ENCODE measurements around the gene SLAIN2.
A peak's percentile ranks its signal among the peaks of the same experiment; 100 is the strongest.

Gene SLAIN2

DNA sequence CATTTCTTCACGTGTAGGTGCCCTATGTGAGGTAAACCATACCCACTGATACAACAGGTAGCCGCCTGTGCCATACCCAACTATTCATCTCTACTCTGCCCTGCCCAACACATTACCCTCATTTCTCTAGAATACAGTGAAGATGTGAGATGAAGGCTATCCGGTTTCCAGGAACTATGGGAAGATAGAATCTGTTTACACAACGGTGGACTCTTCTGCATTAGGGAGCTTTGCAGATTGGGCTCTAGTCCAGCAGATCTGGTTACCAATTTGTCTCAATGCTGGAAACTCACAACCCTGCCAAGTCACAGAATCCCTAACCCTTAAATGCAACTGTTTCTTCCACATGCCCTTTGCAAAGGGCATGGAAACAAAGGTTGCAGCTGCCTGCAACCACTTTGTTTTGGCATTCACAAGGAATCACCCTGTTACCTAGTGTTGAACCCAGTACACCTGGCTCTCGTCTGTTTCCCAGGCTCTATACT lies 6.4 kb upstream of the SLAIN2 start:
- no peak for DNase-seq (ENCODE audit: low read depth)

DNA sequence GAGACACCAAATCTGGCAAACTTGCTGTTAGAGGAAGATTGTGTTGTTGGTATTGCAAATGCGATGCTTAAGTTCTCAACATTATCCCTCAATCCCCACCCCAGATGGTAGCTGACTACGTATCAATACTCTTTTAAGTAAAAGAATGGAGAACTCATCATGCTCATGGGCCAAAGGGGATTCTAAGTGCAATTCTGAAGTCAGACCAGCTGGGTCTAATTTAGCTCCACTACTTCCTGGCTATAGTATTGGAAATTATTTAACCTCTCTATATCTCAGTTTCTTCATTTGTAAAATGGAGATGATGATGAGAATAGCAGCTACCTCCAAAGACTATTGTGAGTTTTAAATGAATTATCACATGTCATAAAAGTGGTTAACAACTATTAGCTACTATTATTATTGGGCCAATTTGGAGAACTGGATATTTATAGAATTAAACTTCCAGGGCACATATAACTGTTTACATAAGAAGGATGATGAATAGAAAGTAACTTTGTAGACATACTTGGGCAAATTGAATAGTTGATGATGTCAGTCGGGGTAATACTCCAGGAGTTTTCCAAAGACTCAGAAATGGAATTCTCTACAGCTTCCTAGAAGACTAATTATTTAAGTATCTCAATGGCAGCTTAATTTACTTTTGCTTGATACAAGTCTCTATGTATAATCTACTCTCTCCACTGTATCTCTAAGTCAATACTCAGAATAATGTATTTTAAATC lies 5.0 kb upstream of the SLAIN2 start:
- no peak for DNase-seq (ENCODE audit: low read depth)

DNA sequence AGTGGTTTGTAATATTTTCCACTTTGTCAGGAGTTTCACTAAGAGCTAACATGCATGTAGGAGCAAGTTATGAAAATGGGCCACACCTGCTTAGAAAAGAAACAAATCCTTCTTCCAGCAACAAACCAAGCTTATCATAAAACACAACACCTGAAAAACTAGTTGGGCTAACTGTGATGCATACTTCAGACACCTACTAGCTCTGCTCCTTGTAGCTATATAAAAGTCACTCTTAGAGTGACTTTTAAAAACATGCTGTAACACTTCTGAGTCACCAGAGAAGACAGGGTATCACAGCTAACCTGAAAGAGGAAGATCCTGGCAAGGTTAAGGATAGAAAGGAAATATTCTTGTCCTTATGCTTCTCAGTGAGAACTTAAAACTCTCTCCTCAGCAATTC lies 3.6 kb upstream of the SLAIN2 start:
- no peak for DNase-seq (ENCODE audit: low read depth)

DNA sequence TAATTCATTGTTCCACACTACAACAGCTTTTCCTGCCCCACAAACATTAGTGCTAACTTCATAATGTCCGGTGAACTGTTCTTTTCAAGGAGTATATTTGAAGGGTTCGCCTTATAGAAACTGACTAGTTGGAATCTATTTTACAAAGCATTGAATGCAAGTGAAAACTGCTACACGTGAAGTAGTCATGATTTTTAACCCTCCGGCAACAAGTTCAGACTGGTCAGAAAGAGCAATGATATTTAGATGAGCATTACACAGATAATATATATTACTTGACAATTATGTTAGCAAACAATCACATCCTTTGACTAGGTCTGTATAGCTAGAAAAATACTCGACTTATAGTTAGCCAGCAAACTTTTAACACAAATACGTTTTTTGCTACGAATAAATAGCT lies 1.7 kb upstream of the SLAIN2 start:
- no peak for DNase-seq (ENCODE audit: low read depth)

DNA sequence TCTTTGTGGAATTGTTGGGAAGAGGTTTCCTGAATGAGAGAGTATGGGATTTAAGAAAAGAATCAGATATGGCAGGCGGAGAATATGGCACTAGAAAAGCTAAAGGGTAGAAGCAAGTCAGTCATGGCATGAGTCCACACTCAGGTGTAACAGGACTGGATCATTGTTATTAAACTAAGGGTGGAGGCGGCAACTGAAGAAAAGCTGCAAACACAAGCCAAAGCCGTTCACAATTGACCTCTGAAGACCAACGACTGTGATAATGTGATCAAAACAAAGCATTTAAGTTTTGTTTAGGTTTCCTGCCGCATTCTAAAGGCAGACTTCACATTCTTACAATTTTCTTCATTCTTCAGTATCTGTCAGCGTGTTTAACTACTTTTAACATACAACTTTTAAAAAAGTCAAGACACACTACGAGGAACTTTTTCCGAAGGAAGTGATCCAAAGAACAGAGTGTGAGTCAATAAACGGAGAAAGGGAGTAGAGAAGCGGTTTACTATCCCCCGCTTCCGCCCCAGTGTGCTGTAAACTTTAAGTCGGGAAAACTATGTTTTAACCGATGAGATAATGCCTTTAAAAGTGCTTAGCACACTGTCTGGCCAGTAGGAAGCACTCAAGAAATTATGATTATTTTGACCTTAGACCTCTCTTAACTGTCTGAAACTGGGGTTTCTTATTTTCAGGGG lies 909 bp upstream of the SLAIN2 start:
- no peak for DNase-seq (ENCODE audit: low read depth)

DNA sequence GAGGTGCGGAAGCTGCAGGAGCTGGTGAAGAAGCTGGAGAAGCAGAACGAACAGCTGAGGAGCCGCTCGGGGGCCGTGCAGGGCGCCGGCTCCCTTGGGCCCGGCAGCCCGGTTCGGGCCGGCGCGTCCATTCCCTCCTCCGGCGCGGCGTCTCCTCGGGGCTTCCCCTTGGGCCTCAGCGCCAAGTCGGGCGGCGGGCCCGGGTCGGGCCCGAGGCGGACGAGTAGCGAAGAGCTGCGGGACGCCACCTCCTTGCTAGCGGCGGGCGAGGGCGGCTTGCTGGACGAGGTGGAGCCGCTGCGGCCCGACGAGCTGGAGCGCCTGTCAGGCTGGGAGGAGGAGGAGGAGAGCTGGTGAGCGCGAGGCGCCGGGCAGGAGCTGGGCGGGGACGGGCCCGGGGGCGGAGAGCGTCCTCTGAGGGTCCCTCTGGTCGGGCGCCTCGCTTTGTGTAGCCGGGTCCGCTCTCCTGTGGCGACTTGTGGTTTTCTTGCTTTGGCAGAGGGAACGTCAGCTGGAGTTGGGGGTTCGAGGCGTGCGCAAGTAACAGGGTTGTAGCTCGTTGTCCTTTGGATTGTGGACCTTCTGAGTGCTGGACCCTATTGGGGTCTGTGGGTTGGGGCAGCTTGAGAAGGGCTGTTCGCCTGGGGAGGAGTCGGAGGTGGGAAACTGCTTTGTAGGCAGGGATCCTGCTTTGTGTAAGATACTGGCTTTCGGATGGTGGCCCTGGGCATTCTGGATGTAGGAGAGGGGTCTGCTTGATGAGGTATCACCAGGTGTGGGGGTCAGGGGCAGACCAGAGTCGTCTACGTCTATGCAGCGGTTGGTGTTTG lies 662 bp downstream of the SLAIN2 start:
- DNase-seq (ENCODE audit: low read depth) = peak; percentile 25

DNA sequence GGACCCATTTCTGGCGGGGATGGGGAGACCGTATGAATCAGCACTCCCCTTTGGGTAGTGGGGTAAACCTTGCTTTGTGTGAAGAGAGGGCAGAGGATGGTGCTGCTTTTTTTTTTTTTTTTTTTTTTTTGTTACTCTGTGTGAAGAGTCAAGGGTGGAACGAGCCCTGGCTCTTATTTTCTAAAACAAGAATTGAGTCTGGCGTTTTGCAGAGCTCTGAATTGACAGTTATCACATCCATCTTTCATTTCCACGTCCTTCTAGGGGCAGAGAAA lies 1.2 kb downstream of the SLAIN2 start:
- DNase-seq (ENCODE audit: low read depth) = no peak

DNA sequence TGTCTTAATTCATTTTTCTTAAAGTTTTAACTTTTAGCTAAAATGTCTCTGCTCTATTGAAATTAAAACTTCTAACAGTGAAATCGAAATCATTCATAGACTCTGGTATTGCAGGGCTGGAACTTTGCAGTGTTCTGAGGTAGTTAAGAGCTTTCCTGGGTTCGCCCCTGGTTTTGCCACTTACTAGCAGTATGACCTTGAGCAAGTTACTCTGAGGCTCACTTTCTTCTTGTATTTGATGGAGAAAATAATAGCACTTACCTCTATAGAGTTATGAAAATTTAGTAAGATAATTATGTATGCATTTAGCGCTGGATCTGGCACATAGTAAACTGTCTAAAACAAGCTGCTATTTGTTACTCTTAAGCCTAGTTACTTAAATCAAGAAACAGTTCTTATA lies 1.7 kb downstream of the SLAIN2 start:
- no peak for DNase-seq (ENCODE audit: low read depth)

DNA sequence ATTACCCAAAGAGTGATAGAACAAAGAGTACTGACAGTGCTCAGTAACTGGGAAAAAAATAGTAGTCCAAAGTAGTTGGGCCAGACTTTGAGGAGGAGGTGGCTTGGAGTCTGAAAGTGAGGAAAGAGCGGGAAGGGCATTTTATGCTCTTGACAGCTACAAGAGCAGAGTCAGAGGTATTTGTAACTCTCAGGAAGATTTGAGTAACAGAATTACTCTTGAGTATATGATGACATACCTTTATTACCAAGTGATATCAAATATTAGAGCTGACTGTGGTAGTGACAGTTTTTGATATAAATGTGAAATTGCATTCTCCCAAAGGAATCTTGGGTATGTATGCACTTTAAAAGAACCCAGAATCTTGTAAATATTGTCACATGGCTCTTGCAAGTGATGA lies 2.2 kb downstream of the SLAIN2 start:
- no peak for DNase-seq (ENCODE audit: low read depth)

DNA sequence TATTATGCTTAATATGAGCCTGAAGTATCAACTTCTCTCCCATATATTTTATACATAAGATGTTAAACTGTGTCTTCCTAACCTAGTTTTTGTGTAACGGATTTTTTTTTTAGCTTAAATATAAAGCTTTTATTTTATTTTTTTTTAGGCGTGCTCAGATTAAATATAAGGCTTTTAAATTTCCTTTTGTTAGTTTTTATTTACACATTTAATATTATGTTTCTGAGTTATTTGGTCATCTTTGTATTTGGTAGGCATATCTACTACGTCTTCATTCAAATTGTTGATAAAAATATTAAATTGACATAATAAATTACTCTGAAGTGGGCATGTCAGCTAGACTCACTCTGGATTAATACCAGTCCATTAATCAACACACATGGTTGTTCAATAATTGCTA lies 4.2 kb downstream of the SLAIN2 start:
- no peak for DNase-seq (ENCODE audit: low read depth)

DNA sequence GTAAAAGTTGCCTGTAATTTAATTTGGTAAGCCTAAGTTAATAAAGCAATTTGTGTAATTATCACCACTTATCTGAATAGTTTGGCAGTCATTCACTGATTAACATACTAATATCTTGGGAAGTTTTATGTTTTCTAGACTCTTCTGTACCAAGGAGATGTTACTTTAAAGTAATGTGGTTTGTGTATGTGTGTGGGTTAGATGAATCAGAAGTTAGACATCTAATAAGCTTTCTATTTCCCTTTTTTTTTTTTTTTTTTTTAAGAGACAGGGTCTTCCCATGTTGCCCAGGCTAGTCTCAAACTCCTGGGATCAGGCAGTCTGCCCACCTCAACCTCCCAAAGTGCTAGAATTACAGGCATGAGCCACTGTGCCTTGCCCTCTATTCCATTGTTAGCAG lies 5.3 kb downstream of the SLAIN2 start:
- no peak for DNase-seq (ENCODE audit: low read depth)

DNA sequence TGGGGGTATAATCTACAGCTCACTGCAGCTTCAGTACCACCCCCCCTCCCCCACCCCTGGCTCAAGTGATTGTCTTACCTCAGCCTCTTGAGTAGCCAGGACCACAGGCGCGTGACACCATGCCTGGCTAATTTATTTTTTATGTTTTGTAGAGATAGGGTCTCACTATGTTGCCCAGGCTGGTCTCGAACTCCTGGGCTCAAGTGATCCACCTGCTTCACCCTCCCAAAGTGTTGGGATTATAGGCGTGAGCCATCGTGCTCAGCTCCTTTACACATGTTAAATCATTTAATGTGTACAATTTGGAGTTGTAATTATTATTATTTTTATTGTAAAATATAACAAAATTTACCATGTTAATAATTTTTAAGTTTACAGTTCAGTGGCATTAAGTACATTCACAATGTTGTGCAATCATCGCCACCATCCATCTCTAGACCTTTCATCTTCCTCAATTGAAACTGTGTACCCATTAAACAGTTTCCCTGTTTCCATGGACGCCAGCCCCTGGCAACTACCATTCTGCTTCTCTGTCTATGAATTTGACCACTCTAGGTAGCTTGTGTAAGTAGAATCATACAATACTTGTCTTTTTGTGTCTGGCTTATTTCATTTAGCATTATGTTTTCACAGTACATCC lies 6.1 kb downstream of the SLAIN2 start:
- no peak for DNase-seq (ENCODE audit: low read depth)

DNA sequence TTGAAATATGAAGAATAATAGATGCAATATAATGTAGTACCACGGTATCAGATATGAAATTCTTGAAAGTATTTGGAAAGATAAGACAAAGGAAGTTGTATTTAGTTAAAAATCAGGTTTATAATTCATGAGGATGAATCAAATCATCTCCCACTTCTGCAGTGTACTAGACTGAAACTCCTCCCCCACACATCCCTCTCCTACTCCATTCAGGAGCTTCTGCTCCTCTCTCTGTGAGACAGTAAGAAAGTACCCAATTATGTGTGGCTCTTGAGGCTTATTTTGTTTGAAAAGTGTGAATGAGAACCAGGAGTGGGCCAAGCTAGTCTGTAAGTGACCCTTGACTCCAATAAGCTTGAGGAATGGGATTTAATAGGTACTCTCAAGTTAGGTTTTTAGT lies 9.5 kb downstream of the SLAIN2 start:
- no peak for DNase-seq (ENCODE audit: low read depth)

DNA sequence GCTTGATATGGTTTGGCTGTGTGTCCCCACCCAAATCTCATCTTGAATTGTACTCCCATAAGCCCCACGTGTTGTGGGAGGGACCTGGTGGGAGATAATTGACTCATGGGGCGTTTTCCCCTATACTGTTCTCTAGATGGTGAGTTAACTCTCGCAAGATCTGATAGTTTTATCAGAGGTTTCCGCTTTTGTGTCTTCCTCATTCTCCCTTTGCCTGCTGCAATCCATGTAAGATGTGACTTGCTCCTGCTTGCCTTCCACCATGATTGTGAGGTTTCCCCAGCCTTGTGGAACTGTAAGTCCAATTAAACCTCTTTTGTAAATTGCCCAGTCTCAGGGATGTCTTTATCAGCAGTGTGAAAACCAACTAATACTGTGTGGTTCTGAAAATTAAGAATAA lies 11.5 kb downstream of the SLAIN2 start:
- DNase-seq (ENCODE audit: low read depth) = no peak

DNA sequence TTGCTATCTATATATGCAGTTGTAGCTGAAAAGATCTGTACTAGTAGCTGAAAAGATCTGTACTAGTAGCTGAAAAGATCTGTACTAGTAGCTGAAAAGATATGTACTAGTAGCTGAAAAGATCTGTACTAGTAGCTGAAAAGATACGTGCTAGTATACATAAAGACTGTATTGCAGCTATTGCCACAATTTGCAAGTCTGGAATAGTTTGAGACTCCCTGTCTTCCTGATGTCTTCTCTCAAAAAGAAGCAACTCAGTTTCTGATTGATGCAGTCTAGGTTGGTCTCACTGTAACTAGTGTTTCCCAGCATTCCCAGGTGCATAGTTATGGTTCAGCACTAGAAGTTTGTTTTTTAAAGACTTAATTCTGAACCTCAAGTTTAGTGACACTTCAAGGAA lies 15.0 kb downstream of the SLAIN2 start:
- DNase-seq (ENCODE audit: low read depth) = no peak

DNA sequence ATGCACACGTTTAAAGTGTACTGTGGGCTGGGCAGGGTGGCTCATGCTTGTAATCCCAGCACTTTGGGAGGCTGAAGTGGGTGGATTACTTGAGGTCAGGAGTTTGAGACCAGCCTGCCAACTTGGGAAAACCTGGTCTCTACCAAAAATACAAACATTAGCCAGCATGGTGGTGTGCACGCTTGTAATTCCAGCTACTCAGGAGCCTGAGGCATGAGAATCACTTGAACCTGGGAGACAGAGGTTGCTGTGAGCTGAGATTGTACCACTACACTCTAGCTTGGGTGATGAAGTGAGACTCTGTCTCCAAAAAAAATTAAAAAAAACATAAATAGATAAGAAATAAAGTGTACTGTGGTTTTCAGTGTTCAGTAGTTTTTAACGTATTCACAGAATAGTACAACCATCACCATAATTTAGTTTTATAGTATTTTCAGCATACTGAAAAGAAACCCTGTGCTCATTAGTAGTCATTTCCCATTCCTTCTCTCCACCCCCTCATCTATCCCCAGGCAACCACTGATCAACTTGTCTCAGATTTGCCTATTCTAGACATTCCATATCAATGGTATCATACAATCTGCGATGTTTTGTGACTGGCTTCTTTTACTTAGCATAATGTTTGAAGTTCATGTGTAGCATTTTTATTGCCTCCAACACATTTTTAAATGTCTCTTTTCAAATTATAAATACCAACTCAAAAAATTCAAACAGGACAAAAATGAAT lies 19.1 kb downstream of the SLAIN2 start:
- DNase-seq (ENCODE audit: low read depth) = no peak

DNA sequence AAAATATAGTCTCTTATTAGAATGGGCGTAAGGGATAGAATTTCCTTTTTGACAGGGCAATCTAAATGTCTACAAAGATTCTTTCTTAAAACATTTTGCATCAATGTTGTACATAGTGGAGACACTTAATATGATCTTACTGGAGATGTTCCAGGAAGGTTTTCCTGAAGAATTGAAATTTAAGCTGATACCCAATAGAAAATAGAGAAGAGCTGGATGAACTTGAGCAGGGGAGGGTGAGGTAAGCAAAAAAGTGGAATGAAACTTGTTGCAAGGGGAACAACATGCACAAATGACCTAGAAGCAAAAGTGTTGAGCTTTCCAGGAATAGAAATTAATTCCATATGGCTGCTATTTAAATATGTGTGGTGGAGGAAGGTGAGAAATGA lies 19.7 kb downstream of the SLAIN2 start:
- no peak for DNase-seq (ENCODE audit: low read depth)

DNA sequence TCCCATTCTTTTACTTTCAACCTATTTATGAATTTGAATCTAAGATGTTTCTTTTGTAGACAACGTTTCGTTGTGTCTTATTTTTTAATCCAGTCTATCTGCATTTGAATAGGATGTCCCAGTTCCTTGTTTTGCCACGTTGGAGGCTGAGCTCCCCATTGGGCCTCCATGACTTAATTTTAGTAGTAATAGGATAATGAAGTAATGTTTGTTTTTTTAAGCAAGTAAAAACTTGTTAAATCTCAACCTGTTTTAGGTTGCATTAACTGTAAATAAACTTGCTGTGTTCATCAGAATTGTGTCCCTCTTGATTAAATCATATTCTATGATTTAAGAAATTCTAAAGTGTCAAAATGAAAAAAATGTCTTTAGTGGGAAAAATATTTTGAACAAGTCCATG lies 25.3 kb downstream of the SLAIN2 start:
- DNase-seq (ENCODE audit: low read depth) = no peak

DNA sequence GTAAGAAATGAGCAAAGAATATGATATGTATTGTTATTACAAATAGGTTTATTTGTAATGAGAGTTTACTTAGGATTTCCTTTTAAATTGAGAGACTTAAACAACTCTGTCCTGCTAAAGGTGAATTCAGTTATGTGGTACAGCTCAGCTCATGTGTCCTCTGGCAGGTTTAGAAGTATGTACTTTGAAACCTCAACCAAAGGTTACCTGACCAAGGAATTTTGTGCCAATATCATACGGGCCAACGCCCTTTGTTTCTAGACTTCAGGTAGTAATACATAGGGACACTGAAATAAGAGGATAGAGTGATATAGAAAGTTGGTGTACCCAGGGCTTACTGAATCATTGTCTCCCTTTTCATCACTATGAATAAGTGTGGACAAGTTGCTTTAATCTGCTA lies 25.7 kb downstream of the SLAIN2 start:
- DNase-seq (ENCODE audit: low read depth) = no peak

DNA sequence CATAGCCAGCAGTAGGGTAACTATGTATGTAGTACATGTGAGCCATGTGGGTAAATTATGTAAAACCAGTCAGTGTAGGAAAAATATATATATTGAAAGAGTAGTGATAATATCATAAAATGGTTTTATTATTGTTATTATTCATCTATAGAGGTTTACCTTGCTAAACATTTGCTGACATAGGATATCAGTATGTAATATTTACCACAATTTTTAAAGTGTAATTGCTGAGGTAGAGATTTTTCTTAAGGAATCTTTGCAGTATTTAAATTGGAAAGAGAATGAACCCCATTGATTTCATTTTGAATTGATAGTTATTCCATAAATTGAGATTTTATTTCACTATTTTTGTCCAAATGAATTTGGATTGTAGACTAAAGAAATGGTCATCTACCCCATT lies 27.1 kb downstream of the SLAIN2 start:
- DNase-seq (ENCODE audit: low read depth) = no peak

DNA sequence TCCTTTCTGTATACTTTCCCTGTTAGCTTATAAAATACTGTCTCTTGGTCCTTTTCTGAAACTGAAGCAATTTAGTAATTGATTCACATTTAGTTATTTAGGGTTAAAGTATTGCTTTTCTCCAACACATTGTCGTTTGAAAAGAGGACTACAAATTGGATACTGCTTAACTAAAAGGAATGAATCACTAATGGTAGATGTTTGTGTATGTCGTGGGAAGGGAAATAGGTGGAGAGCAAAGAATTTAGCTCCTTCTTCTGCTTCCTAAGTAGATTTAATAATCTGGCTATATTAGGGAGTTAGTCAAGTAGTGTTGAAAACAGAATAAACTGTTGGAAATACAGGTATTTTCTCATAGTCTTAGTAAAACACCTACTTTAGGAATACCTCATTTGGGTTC lies 27.9 kb downstream of the SLAIN2 start:
- no peak for DNase-seq (ENCODE audit: low read depth)

DNA sequence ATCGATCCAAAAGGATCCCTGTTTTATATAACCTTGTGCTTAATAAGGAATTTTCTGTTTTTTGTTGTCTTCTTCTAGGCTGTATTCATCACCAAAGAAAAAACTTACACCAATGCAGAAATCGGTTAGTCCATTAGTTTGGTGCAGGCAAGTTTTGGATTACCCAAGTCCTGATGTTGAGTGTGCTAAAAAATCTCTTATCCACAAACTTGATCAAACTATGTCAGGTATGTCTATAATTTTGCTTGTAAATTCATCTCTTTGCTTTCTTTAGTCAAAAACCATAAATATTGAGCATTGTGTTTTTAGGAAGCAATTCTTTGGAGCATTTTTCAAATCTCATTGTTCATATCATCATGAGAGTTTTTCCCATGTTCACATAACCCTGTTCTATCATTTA lies 28.4 kb downstream of the SLAIN2 start:
- DNase-seq (ENCODE audit: low read depth) = no peak

Data from activated T-helper 1 cell treated with Interleukin-2 at 50 U/mL for 16 hours (primary cell).